Transverse colon (tissue), 4 donors: ENCODE data around the gene SECISBP2.
"Not testable (repeated sequence)": the region's sequence is repeated elsewhere in the genome, so short reads cannot be mapped to it uniquely, and the experiment has no call there.

Experiments used
- EP300 ChIP-seq: sonication (generic); formaldehyde crosslinking; IDR thresholded peaks from one replicate; pipeline ENCODE4 v1.6.1; 2017; ENCODE audit warnings: antibody characterized with exemption, low read depth
- POLR2AphosphoS5 ChIP-seq, 3 donors: sonication (generic); formaldehyde crosslinking; IDR thresholded peaks; one replicate each; pipeline ENCODE4 v1.6.1; 2016; ENCODE audit warnings: antibody characterized with exemption in 3 of 3
- TF ChIP-seq, protein P1 (sequence below), 5 experiments: fragments of 200-600 bp in 3 of 5; fragments of 450-650 bp in 2 of 5; sonication (generic) in 3 of 5; IDR thresholded peaks; 1 replicate in 2 of 5; 2 replicates in 3 of 5; pipeline ENCODE4 v1.5.1; 2016 to 2017; ENCODE audit warnings: antibody characterized with exemption in 5 of 5, inconsistent platforms in 3 of 5, mild to moderate bottlenecking in 2 of 5, moderate library complexity in 1 of 5

DNA sequence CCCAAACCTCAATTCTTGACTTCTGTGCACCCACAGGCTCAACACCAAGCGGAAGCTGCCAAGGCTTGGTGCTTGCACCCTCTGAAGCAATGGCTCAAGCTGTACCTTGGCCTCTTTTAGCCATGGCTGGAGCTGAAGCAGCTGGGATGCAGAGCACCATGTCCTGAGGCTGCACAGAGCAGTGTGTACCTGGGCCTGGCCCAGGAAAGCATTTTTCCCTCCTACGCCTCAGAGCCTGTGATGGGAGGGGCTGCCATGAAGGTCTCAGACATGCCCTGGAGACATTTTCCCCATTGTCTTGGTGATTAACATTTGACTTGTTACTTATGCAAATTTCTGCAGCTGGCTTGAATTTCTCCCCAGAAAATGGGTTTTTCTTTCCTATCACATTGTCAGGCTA lies 42.3 kb upstream of the SECISBP2 start:
- TF ChIP-seq, protein P1, sequence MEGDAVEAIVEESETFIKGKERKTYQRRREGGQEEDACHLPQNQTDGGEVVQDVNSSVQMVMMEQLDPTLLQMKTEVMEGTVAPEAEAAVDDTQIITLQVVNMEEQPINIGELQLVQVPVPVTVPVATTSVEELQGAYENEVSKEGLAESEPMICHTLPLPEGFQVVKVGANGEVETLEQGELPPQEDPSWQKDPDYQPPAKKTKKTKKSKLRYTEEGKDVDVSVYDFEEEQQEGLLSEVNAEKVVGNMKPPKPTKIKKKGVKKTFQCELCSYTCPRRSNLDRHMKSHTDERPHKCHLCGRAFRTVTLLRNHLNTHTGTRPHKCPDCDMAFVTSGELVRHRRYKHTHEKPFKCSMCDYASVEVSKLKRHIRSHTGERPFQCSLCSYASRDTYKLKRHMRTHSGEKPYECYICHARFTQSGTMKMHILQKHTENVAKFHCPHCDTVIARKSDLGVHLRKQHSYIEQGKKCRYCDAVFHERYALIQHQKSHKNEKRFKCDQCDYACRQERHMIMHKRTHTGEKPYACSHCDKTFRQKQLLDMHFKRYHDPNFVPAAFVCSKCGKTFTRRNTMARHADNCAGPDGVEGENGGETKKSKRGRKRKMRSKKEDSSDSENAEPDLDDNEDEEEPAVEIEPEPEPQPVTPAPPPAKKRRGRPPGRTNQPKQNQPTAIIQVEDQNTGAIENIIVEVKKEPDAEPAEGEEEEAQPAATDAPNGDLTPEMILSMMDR (IDR thresholded peaks at IDR 0.05) = not testable (repeated sequence)
- not testable (repeated sequence) for TF ChIP-seq EP300; POLR2AphosphoS5 (IDR thresholded peaks at IDR 0.05)
